Panc1 (cell line): ENCODE measurements around the gene GABARAP. TPM values are rescaled to one million over a fixed set of nuclear protein-coding genes. Genes with fewer than 3 reads are reported as not detected.
A peak's percentile ranks its signal among the peaks of the same experiment; 100 is the strongest.

Source experiments
- ATAC-seq: fragments of 200-7000 bp; cut with Tn5 transposase; 2 replicates; pipeline ENCODE4 v1.9.1; 2020; ENCODE audit warnings: mild to moderate bottlenecking, moderate library complexity
- BruUV-seq: library from RNA; stranded (reverse); fragments of 400-500 nt; replicated peaks from 2 replicates; lab custom pipeline; 2021; lab: Mats Ljungman, UMichigan
- CTCF ChIA-PET: fragments of 300-600 bp; sonication (Branson Sonifier 250); formaldehyde crosslinking; loops from one replicate; lab custom pipeline; 2022; ENCODE audit warnings: antibody characterized with exemption; lab: Charles Lee
- POLR2A ChIA-PET: fragments of 300-600 bp; sonication (Branson Sonifier 250); formaldehyde crosslinking; loops from one replicate; lab custom pipeline; 2022; ENCODE audit warnings: antibody characterized with exemption; lab: Charles Lee
- DNase-seq: peaks from one replicate; pipeline ENCODE4 v3.0.0-alpha.2; 2010; ENCODE audit warnings: low read depth, low spot score
- H3K27ac ChIP-seq: 2 replicates; pipeline ENCODE4 v1.5.1; 2011; ENCODE audit warnings: mild to moderate bottlenecking, low read length, inconsistent platforms
- H3K27me3 ChIP-seq: fragments of 200-500 bp; sonication (Bioruptor generic); 2 replicates; pipeline ENCODE4 v1.6.0; 2014; ENCODE audit warnings: low read length, inconsistent platforms; ENCODE audit not compliant: control insufficient read depth, insufficient read depth
- H3K36me3 ChIP-seq: fragments of 200-500 bp; sonication (Bioruptor generic); 2 replicates; pipeline ENCODE4 v1.5.1; 2014; ENCODE audit warnings: inconsistent platforms, mild to moderate bottlenecking, low read length, moderate library complexity; ENCODE audit not compliant: control insufficient read depth, insufficient read depth
- H3K4me1 ChIP-seq: 2 replicates; pipeline ENCODE4 v1.5.1; 2011; ENCODE audit warnings: inconsistent platforms, mild to moderate bottlenecking, low read length, moderate library complexity; ENCODE audit not compliant: control insufficient read depth, insufficient read depth
- H3K4me3 ChIP-seq, 2 experiments: 2 replicates each; pipeline ENCODE4 v1.5.1; 2011 to 2012; ENCODE audit warnings: low read depth in 2 of 2, low read length in 2 of 2, mild to moderate bottlenecking in 2 of 2, inconsistent platforms in 1 of 2, moderate library complexity in 1 of 2
- H3K9me3 ChIP-seq: fragments of 200-500 bp; sonication (Bioruptor generic); 2 replicates; pipeline ENCODE4 v1.5.1; 2014; ENCODE audit warnings: low read depth, mild to moderate bottlenecking, inconsistent platforms, low read length, moderate library complexity; ENCODE audit not compliant: control insufficient read depth, insufficient read depth
- CTCF ChIP-seq: fragments of 450-650 bp; IDR thresholded peaks from 2 replicates; pipeline ENCODE4 v1.5.1; 2017; ENCODE audit warnings: mild to moderate bottlenecking
- POLR2AphosphoS5 ChIP-seq: IDR thresholded peaks from 2 replicates; pipeline ENCODE4 v1.6.1; 2012; ENCODE audit warnings: mild to moderate bottlenecking, low read depth, low read length, moderate library complexity
- REST ChIP-seq, 2 experiments: IDR thresholded peaks; 2 replicates each; pipeline ENCODE4 v1.6.1; 2011 to 2012; ENCODE audit warnings: low read depth in 2 of 2, control low read depth in 1 of 2, low read length in 1 of 2, mild to moderate bottlenecking in 1 of 2, moderate library complexity in 1 of 2; ENCODE audit not compliant: insufficient read depth in 1 of 2
- SIN3A ChIP-seq: IDR thresholded peaks from 2 replicates; pipeline ENCODE4 v1.6.1; 2012; ENCODE audit warnings: low read depth, mild to moderate bottlenecking, low read length, moderate library complexity, borderline replicate concordance; ENCODE audit not compliant: insufficient read depth
- TCF7L2 ChIP-seq: IDR thresholded peaks from 2 replicates; pipeline ENCODE4 v1.6.1; 2011; ENCODE audit warnings: mild to moderate bottlenecking, low read depth, low read length, inconsistent platforms
- in situ Hi-C: cut with HindIII; loops from 2 replicates; pipeline ENCODE4 v1.10.0; 2016; ENCODE audit warnings: low sequenced_read_pairs, low pct_unique_long_range_greater_than_20kb
- intact Hi-C: fragments of 100-400 bp; cut with micrococcal nuclease; formaldehyde crosslinking; loops from one replicate; pipeline ENCODE4 v1.10.0; 2022; ENCODE audit not compliant: unreplicated experiment
- total RNA-seq: library from RNA; stranded (reverse); gene quantifications from one replicate; pipeline ENCODE4 v1.2.1, GENCODE V29; 2021; ENCODE audit not compliant: unreplicated experiment

GABARAP gene
- total RNA-seq, 1 experiment from 2014 or later: 289 TPM

- peaks cover 20% of the 10 kb centered on the region for H3K4me1 ChIP-seq
- in situ Hi-C loops (no loop called here), intact Hi-C loops (no loop called here)
- H3K9me3 ChIP-seq: no peaks in the 10 kb centered on the region
- H3K27ac ChIP-seq: peak overlapping the region; percentile 48; the same call in 1 of the 2 replicates
- no peaks in the 10 kb centered on the region for H3K27me3 ChIP-seq
- no peak for DNase-seq
- no peak for ATAC-seq
- H3K36me3 ChIP-seq: peaks cover 8% of the 10 kb centered on the region
- ChIA-PET CTCF (interaction anchor here (0.7 kb wide), 1 partner anchor 1763 kb away, joined by 6 read pairs; no protein-coding TSS in a partner anchor), POLR2A (no interaction called here)
- TF ChIP-seq SIN3A: no peak
- TF ChIP-seq REST (IDR thresholded peaks at IDR 0.05; ENCODE audit: insufficient read depth in 1 of 2, low read depth in 2 of 2, low read length in 1 of 2): no peak
- TF ChIP-seq CTCF: no peak
- no peak for TF ChIP-seq POLR2AphosphoS5
- TF ChIP-seq TCF7L2: no peak
- no TSS peak for BruUV-seq
- H3K4me3 ChIP-seq: no peak overlapping the region
Measured at GRCh38 chr17:7258731-7259554, 16.7 kb upstream of the GABARAP start.

- Histone ChIP-seq H3K36me3 (peaks cover 6% of the 10 kb centered on the region), H3K4me3 (no peak overlapping the region), H3K9me3 (no peaks in the 10 kb centered on the region), H3K27ac (no peak overlapping the region), H3K4me1 (peaks cover 14% of the 10 kb centered on the region), H3K27me3 (no peaks in the 10 kb centered on the region)
- in situ Hi-C loops: no loop called here
- BruUV-seq: no TSS peak
- DNase-seq: no peak
- intact Hi-C loops: no loop called here
- no peak for TF ChIP-seq SIN3A
- TF ChIP-seq POLR2AphosphoS5: no peak
- no peak for TF ChIP-seq TCF7L2
- TF ChIP-seq CTCF: no peak
- TF ChIP-seq REST (IDR thresholded peaks at IDR 0.05; ENCODE audit: insufficient read depth in 1 of 2, low read depth in 2 of 2, low read length in 1 of 2): no peak
- POLR2A ChIA-PET: no interaction called here
- CTCF ChIA-PET: no interaction called here
- ATAC-seq: no peak
Measured at GRCh38 chr17:7256766-7257456, 14.7 kb upstream of the GABARAP start.
